ENCODE data around the gene GLDN. TPM values are rescaled to one million over a fixed set of nuclear protein-coding genes. Genes with fewer than 3 reads are reported as not detected.

The GLDN gene
- total RNA-seq, 1 experiment from 2014 or later = 0.32 TPM

DNA sequence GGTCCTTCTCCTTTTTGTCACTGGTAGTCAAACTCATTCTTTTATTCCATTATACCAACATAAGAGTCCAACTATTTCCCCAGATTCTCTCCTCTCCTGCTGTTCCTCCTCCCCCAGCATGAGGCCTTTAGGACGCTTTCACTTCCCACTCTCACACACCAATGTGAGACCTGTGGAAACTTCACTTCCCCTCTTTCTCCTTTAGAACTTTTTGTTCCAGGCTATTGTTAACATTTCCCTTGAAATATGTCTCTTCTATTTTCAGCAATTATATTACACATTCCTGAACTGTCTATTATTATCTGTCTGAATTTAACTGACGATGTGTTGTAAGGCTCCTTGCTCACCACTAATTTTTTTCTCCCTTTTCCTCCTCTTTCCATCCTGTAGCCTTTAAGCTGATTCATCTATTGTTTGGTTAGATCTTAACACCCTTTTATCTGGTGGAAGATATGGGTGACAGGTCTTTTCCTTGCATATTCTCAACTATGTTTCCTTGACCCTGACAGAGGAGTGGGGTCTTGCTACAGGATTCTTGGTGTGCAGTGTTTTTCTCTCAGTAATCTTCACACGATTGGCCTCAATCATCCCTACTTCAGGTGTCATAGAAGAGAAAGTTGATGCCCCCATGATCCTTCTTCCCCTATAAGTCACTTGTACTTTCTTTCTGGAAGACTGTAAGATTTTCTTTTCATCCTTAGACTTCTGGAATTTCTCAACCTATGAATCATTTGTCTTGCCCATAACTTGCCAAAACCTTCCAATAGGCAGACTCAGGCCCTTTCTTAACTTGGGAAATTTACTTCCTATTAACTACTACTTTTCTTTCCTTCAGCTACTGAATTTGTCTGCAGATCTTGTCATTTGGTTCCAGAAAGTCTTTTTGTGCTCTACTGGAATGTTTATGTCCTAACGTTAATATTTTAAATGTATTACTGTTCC lies 9.0 kb upstream of the GLDN start:
- Histone ChIP-seq H3K4me3 (no peak overlapping the region), H3K36me3 (no peaks in the 10 kb centered on the region), H3K9me3 (replicated peaks) (no peaks in the 10 kb centered on the region), H3K27me3 (replicated peaks) (no peaks in the 10 kb centered on the region), H3K27ac (no peak overlapping the region), H3K4me1 (replicated peaks) (no peaks in the 10 kb centered on the region; the same call in 1 of the 2 replicates)
- DNase-seq (ENCODE audit: low read depth in 1 of 2, low spot score in 2 of 2) = no peak

DNA sequence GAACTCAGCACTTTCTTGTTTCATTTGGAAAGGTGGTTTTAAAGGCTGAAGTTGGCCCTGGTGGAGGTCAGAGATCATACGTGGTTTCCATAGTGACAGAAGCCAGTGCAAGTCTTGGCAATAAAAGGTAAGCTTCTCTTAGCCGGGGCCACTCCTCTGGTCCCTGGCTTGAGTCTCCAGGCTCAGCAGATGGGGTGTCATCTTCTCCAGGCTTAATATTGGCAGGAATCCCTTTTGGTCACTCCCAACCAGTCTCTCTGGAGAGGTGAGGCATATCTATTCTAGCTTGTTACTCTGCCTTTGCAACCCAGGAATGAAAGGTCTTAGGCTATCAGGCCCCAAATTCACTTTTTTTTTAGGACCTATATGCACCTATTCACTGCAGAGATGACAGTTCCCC lies 7.9 kb upstream of the GLDN start:
- DNase-seq (ENCODE audit: low read depth in 1 of 2, low spot score in 2 of 2) = no peak
- Histone ChIP-seq H3K27ac (no peak overlapping the region), H3K9me3 (replicated peaks) (no peaks in the 10 kb centered on the region), H3K36me3 (no peaks in the 10 kb centered on the region), H3K4me1 (replicated peaks) (no peaks in the 10 kb centered on the region; the same call in 1 of the 2 replicates), H3K4me3 (no peak overlapping the region), H3K27me3 (replicated peaks) (no peaks in the 10 kb centered on the region)

DNA sequence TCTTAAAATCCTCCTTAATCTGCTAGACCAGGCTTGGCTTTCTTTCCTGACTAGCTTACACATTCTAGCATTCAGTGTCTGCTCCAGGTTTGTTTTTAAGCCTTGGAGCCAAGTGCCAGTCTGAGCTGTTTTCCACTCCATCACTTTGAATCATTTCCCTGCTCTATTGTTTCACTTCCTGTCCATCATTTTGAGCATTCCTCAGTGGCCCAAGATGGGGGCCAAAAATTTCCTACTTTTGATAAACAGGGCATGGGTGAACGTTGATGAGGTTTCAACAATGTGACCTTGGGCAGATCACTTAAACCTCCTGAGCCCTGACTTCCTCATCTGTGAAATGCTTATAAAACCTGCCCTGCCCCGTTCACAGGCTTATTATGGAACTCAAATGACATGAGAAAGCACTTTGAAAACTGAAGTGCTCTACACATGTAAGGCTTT lies 7.4 kb upstream of the GLDN start:
- Histone ChIP-seq H3K27ac (no peak overlapping the region), H3K36me3 (no peaks in the 10 kb centered on the region), H3K9me3 (replicated peaks) (no peaks in the 10 kb centered on the region), H3K27me3 (replicated peaks) (no peaks in the 10 kb centered on the region), H3K4me1 (replicated peaks) (no peaks in the 10 kb centered on the region; the same call in 1 of the 2 replicates), H3K4me3 (no peak overlapping the region)
- no peak for DNase-seq (ENCODE audit: low read depth in 1 of 2, low spot score in 2 of 2)

DNA sequence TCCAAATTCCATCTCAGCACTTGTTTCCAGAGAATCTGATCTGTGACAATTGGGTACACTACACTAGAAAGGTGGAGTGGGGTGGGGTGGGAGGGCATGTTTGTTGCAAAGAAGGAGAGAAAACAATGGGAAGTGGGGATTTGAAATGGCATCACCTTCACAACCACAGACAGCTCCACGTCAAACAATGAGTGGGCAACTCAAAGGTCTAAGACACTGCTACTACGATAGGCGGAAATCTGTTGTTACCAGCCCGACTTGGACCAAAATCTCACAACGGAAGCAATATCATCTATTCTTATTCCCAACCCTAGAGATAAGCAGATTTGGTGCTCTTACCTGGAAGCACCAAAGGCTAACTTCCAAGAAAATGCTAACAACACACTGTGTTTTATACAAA lies 6.4 kb upstream of the GLDN start:
- Histone ChIP-seq H3K4me3 (no peak overlapping the region), H3K27me3 (replicated peaks) (no peaks in the 10 kb centered on the region), H3K36me3 (no peaks in the 10 kb centered on the region), H3K4me1 (replicated peaks) (no peaks in the 10 kb centered on the region; the same call in 1 of the 2 replicates), H3K27ac (no peak overlapping the region), H3K9me3 (replicated peaks) (no peaks in the 10 kb centered on the region)
- DNase-seq (ENCODE audit: low read depth in 1 of 2, low spot score in 2 of 2) = no peak

DNA sequence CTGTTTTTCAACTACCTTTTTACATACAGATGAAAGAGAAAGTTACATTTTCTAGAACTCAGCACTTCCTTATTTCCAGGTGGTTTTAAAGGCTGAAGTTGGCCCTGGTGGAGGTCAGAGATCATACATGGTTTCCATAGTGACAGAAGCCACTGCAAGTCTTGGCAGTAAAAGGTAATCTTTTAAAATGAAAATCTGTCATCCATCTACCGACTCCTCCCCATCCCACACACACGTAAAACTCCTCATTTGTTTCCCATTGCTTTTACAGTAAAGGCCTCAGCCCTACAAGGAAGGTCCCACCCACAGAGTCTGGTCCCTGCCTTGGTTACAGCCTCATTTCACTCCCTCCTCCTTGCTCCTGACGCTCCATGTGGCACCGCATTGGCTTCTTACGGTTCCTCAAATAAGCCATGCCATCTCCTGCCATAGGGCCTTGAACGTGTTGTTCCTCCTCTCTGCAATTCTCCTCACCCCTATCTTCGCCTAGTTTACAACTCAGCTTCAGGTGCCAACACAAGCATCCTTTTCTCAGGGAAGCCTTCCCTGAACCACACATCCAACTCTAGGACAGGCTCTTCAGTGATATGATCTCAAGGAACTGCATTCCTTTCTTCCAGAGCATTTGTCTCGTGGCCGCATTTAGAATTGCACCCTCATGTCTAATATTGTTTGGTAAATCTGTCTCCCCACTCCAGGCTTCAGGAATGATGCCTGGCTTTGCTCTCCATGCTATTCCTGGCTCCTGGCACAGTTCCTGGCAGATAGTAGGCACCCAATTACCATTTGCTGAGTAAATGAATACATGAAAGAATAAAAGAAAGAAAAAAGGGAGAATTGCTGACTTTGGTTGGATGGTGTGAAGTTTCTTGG lies 5.7 kb upstream of the GLDN start:
- H3K36me3 ChIP-seq = no peaks in the 10 kb centered on the region

DNA sequence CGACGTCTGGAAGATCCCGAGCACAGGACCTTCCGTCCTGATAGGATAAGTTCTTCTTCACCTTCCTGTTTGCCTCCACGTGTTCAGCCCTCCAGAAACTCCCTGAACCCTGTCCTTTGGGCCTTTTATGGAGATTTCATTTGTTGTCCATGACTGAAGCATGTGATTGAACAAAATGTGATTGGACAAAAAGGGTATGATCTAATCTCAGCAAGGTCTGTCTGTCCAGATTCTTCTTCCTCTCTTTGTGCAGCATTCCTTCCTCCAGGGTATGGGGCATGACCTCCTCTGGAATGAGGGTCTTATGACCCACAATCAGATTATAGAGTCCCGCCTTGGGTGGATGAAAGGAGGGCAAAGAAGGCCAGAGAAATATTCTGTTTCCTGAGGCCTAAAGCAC lies 3.0 kb upstream of the GLDN start, which contains the start of gene CYP19A1:
CYP19A1 (minus strand) TSS at position 101 of the 400 bp plus-strand sequence. CDS start 95,684 bp downstream, outside the sequence.
- H3K36me3 ChIP-seq = no peaks in the 10 kb centered on the region
- DNase-seq (ENCODE audit: low read depth in 1 of 2, low spot score in 2 of 2) = no peak
- H3K9me3 ChIP-seq (replicated peaks) = no peaks in the 10 kb centered on the region; the same call in 1 of the 2 replicates
- H3K4me1 ChIP-seq (replicated peaks) = peaks cover 4% of the 10 kb centered on the region; the same call in 1 of the 2 replicates
- peaks cover 6% of the 10 kb centered on the region; the same call in 1 of the 2 replicates for H3K27me3 ChIP-seq (replicated peaks)
- no peak within 1 kb of the TSS for H3K27ac ChIP-seq
- H3K4me3 ChIP-seq = no peak within 1 kb of the TSS

More for the DNA sequence above, 5.7 kb upstream of the GLDN start:
- H3K4me1 ChIP-seq (replicated peaks) = no peaks in the 10 kb centered on the region; the same call in 1 of the 2 replicates
- H3K27ac ChIP-seq = no peak overlapping the region
- no peak overlapping the region for H3K4me3 ChIP-seq
- H3K9me3 ChIP-seq (replicated peaks) = no peaks in the 10 kb centered on the region
- no peaks in the 10 kb centered on the region for H3K27me3 ChIP-seq (replicated peaks)
- DNase-seq (ENCODE audit: low read depth in 1 of 2, low spot score in 2 of 2) = no peak

DNA sequence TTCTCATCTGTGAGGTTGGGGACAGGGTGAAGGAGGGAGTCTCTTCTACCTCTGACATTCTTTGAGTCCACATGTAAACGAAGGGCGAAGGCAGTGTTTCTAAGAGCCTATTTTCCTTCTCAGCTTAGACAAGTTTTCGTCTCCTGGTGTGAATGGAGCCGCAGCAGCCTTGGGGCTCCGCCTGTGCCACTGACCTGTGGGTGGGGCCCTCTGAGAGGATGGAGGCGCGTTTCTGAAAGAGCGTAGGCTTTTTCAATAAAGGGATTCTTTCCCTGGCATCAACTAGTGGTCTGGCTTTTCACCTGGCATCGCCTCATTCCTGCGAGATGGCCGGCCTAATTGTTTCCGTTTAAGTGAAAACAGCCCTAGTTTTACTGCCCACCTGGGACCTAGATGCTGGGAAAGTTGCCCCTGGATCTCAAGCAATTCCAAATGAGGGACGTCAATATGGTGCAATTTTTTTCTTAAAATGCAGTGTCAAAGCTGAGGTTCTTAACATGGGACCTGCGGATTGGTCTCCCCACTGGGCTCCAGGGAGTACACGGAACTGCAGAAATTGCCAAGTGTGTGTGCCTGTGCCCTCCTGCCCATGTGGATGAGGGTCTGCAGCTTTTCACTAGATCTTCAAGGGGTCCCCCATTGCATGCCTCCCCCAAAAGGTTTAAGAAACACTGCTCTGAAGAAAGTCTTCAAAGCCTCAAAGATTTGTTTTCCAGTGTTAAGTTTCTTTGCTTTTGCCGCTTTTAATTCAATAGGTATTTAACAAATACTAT lies 958 bp downstream of the GLDN start:
- H3K27me3 ChIP-seq (replicated peaks) = peaks cover 6% of the 10 kb centered on the region

DNA sequence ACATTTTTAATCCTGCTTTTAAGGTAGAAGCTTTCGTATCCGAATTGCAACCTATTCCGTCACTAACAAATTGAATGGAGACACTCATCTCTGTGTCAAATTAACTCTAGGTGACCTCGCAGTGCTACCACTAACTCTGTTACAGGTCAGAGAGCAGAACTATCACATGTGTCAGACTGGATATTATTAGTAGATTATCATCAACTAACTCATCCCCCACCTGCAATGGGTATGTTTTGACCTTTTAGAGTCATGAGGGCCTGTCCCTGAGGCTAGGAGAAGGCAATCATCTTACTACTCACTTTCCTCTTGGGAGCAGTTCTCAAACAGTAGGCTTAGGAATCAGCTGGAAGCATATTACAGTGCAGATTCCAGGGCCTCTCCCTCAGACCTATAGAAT lies 2.0 kb downstream of the GLDN start:
- no peaks in the 10 kb centered on the region; the same call in 1 of the 2 replicates for H3K9me3 ChIP-seq (replicated peaks)
- H3K27ac ChIP-seq = no peak overlapping the region

More for the DNA sequence above, 958 bp downstream of the GLDN start:
- Histone ChIP-seq H3K27ac (no peak overlapping the region), H3K36me3 (no peaks in the 10 kb centered on the region), H3K9me3 (replicated peaks) (no peaks in the 10 kb centered on the region; the same call in 1 of the 2 replicates), H3K4me1 (replicated peaks) (peaks cover 4% of the 10 kb centered on the region; the same call in 1 of the 2 replicates), H3K4me3 (no peak overlapping the region)
- DNase-seq (ENCODE audit: low read depth in 1 of 2, low spot score in 2 of 2) = no peak

DNA sequence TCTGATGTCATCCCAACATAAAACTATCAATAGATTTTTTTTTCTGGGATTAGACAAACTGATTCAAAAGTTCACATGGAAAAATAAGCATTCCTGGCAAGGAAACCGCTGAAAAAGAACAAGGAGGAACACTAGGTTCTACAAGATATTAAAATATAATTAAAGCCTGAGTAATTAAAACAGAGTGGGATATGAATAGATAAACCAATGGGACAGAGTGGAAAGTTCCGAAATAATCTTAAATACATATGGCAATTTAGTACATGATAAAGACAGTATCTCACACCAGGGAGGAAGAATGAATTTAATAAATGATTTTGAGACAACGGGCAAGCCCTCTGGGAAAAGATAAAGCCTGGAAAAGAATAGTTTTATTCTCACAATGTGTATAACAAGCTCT lies 4.7 kb downstream of the GLDN start:
- H3K36me3 ChIP-seq = no peaks in the 10 kb centered on the region
- H3K4me1 ChIP-seq (replicated peaks) = peaks cover 14% of the 10 kb centered on the region

More for the DNA sequence above, 2.0 kb downstream of the GLDN start:
- Histone ChIP-seq H3K4me3 (no peak overlapping the region), H3K27me3 (replicated peaks) (peaks cover 6% of the 10 kb centered on the region), H3K36me3 (no peaks in the 10 kb centered on the region), H3K4me1 (replicated peaks) (peaks cover 4% of the 10 kb centered on the region; the same call in 1 of the 2 replicates)
- no peak for DNase-seq (ENCODE audit: low read depth in 1 of 2, low spot score in 2 of 2)

DNA sequence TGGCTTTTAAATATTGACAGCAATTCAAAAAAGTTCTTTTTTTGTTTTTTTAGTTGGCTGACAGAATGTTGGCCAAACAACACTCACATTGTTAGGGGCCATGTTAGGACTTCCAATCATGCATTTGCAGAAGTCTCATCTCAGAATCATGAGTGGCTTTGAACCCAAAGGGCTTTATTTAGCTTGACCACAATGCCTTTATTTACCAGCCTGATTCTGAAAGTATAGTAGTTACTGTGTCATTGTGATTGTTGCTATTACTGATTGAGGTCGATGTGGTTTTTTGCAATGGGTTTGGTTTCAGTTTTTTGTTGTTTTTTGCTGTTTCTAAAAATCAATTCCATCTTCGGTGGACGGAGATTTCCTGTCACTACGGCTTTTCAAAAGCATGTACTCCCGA lies 7.2 kb downstream of the GLDN start:
- H3K9me3 ChIP-seq (replicated peaks) = no peaks in the 10 kb centered on the region
- DNase-seq (ENCODE audit: low read depth in 1 of 2, low spot score in 2 of 2) = no peak
- H3K27ac ChIP-seq = no peak overlapping the region
- H3K36me3 ChIP-seq = no peaks in the 10 kb centered on the region
- H3K4me1 ChIP-seq (replicated peaks) = peaks cover 10% of the 10 kb centered on the region
- H3K27me3 ChIP-seq (replicated peaks) = no peaks in the 10 kb centered on the region; the same call in 1 of the 2 replicates
- no peak overlapping the region for H3K4me3 ChIP-seq

More for the DNA sequence above, 4.7 kb downstream of the GLDN start:
- no peak overlapping the region for H3K4me3 ChIP-seq
- H3K27ac ChIP-seq = no peak overlapping the region
- H3K27me3 ChIP-seq (replicated peaks) = peaks cover 6% of the 10 kb centered on the region
- DNase-seq (ENCODE audit: low read depth in 1 of 2, low spot score in 2 of 2) = no peak
- H3K9me3 ChIP-seq (replicated peaks) = no peaks in the 10 kb centered on the region; the same call in 1 of the 2 replicates

DNA sequence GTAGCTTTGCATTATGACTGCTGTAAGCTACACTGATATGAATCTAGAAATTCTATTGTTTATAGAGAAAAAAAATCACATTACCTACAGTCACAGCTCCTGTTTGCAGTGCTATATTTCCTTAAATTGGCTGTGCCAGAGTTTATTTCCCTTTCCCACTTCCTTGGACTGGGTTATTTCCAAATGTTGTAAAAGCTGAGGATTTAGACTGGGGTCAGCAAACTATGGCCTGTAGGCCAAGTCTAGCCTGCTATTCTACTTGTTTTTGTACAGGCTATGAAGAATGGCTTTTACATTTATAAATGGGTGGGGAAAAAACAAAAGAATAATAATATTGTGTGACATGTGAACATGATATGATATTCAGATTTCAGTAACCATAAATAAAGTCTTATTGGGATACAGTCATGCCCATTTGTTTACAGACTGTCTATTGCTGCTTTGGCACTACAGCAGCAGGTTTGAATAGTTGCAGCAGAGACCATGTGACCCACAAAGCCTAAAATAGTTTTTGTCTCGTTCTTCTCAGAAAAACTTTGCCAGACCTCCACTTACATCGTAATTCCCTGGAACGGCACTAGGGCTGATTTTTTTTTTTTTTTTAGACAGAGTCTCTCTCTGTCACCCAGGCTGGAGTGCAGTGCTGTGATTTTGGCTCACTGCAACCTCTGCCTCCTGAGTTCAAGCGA lies 7.8 kb downstream of the GLDN start:
- Histone ChIP-seq H3K27ac (no peak overlapping the region), H3K9me3 (replicated peaks) (no peaks in the 10 kb centered on the region), H3K4me3 (no peak overlapping the region), H3K27me3 (replicated peaks) (peaks cover 5% of the 10 kb centered on the region; the same call in 1 of the 2 replicates), H3K36me3 (no peaks in the 10 kb centered on the region), H3K4me1 (replicated peaks) (peaks cover 10% of the 10 kb centered on the region)
- DNase-seq (ENCODE audit: low read depth in 1 of 2, low spot score in 2 of 2) = peak in 1 of 2 experiments; percentile 31

DNA sequence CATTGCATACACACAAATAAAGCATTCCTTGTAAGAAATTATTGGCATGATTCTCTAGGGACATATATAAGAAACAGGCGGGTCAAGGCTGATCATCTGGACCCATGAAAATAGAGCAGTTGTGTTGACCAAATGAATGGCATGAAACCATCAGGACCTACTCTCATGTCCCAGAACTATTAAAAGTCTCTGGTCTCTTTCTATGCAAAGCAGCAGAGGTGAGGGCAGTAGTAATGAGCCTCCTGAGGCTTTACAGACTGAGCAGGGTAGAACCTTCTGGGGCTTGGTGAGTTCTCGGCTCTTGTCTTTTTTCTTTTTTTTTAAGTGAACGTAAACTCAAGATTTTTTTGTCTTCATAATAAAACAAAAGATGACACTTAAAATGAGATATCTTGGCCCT lies 9.3 kb downstream of the GLDN start:
- Histone ChIP-seq H3K27ac (no peak overlapping the region), H3K4me1 (replicated peaks) (peaks cover 10% of the 10 kb centered on the region), H3K4me3 (no peak overlapping the region), H3K9me3 (replicated peaks) (no peaks in the 10 kb centered on the region), H3K36me3 (no peaks in the 10 kb centered on the region), H3K27me3 (replicated peaks) (0 out of 2 replicates have a peak, but pooled peaks cover 5% of the 10 kb centered on the region)
- DNase-seq (ENCODE audit: low read depth in 1 of 2, low spot score in 2 of 2) = no peak

Measured in SJSA1 (cell line).